GM12891 (cell line): ENCODE measurements around the gene BLM.

Experiments
- PAX5 ChIP-seq: IDR thresholded peaks from 2 replicates; pipeline ENCODE4 v1.6.1; 2011; ENCODE audit warnings: low read length, moderate library complexity, mild to moderate bottlenecking; ENCODE audit not compliant: insufficient read depth, severe bottlenecking
- POLR2A ChIP-seq: IDR thresholded peaks from 2 replicates; pipeline ENCODE4 v1.6.1; 2011; ENCODE audit warnings: low read depth, low read length, control low read depth
- POLR2AphosphoS5 ChIP-seq: IDR thresholded peaks from 2 replicates; pipeline ENCODE4 v1.6.1; 2011; ENCODE audit warnings: low read depth, low read length, control low read depth
- SPI1 ChIP-seq: IDR thresholded peaks from 2 replicates; pipeline ENCODE4 v1.6.1; 2011; ENCODE audit warnings: low read depth, low read length, control low read depth
- TAF1 ChIP-seq: IDR thresholded peaks from 2 replicates; pipeline ENCODE4 v1.6.1; 2011; ENCODE audit warnings: low read depth, low read length, control low read depth

DNA sequence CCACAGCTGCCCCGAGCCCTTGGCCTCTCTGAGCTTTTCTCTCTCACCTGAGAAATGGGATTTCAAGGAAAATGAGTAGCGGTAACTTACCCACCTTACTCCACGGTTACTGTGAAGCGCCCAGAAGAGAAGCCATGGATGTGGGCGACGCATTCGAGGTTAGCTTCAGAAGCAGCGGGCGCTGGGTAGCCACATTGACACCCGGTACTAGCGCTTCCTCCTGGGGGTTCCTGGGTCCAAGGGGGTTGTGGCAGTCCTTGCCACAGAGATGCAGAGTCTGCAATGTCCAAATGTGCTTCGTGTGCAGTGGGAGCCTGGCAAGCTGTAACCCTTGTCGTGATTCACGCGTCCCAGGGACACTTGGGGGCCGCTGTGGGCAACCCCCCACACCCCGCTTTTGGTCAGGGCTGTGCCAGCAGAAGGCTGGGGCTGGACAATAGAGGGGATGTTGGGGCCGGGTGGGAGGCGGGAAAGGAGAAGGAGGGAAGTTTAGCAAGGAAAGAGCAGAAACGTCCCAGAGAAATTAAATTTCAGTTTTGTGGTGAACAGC is 109.8 kb downstream of the BLM start:
- TF ChIP-seq POLR2A (no peak), TAF1 (no peak), POLR2AphosphoS5 (no peak), PAX5 (no peak), SPI1 (no peak)
